IMR-90 (cell line): ENCODE measurements around the gene WFDC9.
"Not testable (repeated sequence)": the region's sequence is repeated elsewhere in the genome, so short reads cannot be mapped to it uniquely, and the experiment has no call there.

Experiments
- BHLHE40 ChIP-seq: fragments of 150-350 bp; IDR thresholded peaks from 2 replicates; pipeline ENCODE4 v1.6.1; 2016; ENCODE audit warnings: mild to moderate bottlenecking, low read depth, low read length
- CEBPB ChIP-seq: IDR thresholded peaks from 2 replicates; pipeline ENCODE4 v1.6.1; 2012; ENCODE audit warnings: low read depth, low read length, improper control_type of control experiment
- MAFK ChIP-seq: IDR thresholded peaks from 2 replicates; pipeline ENCODE4 v1.6.1; 2012; ENCODE audit warnings: low read depth, low read length, improper control_type of control experiment
- MAZ ChIP-seq: IDR thresholded peaks from 2 replicates; pipeline ENCODE4 v1.6.1; 2012; ENCODE audit warnings: low read depth, mild to moderate bottlenecking, low read length, improper control_type of control experiment, moderate library complexity, borderline replicate concordance
- MXI1 ChIP-seq: IDR thresholded peaks from 2 replicates; pipeline ENCODE4 v1.6.1; 2012; ENCODE audit warnings: low read depth, mild to moderate bottlenecking, low read length, moderate library complexity, borderline replicate concordance
- POLR2A ChIP-seq: IDR thresholded peaks from 2 replicates; pipeline ENCODE4 v1.6.1; 2012; ENCODE audit warnings: mild to moderate bottlenecking, low read depth, low read length
- RAD21 ChIP-seq: IDR thresholded peaks from 2 replicates; pipeline ENCODE4 v1.6.1; 2012; ENCODE audit warnings: low read length, improper control_type of control experiment
- RCOR1 ChIP-seq: IDR thresholded peaks from 2 replicates; pipeline ENCODE4 v1.6.1; 2012; ENCODE audit warnings: mild to moderate bottlenecking, low read length, improper control_type of control experiment; ENCODE audit not compliant: insufficient replicate concordance
- RFX5 ChIP-seq: IDR thresholded peaks from 2 replicates; pipeline ENCODE4 v1.8.0; 2012; ENCODE audit warnings: low read depth, mild to moderate bottlenecking, low read length, moderate library complexity
- SMC3 ChIP-seq: fragments of 150-350 bp; IDR thresholded peaks from 2 replicates; pipeline ENCODE4 v1.6.1; 2016; ENCODE audit warnings: low read depth, mild to moderate bottlenecking, antibody characterized with exemption, low read length, moderate library complexity
- TF ChIP-seq, protein P1 (sequence below): conservative IDR thresholded peaks from 2 replicates; pipeline ENCODE4 v1.5.1; 2012; ENCODE audit warnings: mild to moderate bottlenecking, low read depth, low read length, improper control_type of control experiment
- TF ChIP-seq, protein P2 (sequence below): fragments of 150-350 bp; IDR thresholded peaks from 2 replicates; pipeline ENCODE4 v1.6.1; 2016; ENCODE audit warnings: low read depth, mild to moderate bottlenecking, low read length, moderate library complexity, borderline replicate concordance
- TF ChIP-seq, protein P3 (sequence below): fragments of 150-350 bp; IDR thresholded peaks from 2 replicates; pipeline ENCODE4 v1.6.1; 2017; ENCODE audit warnings: mild to moderate bottlenecking, antibody characterized with exemption, low read length, low read depth

DNA sequence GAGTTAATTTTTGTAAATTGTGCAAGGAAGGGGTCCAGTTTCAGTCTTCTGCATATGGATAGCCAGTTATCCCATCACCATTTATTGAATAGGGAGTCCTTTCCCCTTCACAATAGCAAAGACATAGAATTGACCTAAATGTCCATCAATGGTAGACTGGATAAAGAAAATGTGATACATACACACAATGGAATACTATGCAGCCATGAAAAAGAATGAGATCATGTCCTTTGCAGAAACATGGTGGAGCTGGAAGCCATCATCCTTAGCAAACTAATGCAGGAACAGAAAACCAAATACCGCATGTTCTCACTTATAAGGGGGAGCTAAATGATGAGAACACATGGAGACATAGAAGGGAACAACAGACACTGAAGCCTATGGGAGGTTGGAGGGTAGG is 61.4 kb downstream of the WFDC9 start:
- TF ChIP-seq, protein P1, sequence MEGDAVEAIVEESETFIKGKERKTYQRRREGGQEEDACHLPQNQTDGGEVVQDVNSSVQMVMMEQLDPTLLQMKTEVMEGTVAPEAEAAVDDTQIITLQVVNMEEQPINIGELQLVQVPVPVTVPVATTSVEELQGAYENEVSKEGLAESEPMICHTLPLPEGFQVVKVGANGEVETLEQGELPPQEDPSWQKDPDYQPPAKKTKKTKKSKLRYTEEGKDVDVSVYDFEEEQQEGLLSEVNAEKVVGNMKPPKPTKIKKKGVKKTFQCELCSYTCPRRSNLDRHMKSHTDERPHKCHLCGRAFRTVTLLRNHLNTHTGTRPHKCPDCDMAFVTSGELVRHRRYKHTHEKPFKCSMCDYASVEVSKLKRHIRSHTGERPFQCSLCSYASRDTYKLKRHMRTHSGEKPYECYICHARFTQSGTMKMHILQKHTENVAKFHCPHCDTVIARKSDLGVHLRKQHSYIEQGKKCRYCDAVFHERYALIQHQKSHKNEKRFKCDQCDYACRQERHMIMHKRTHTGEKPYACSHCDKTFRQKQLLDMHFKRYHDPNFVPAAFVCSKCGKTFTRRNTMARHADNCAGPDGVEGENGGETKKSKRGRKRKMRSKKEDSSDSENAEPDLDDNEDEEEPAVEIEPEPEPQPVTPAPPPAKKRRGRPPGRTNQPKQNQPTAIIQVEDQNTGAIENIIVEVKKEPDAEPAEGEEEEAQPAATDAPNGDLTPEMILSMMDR = not testable (repeated sequence)
- not testable (repeated sequence) for TF ChIP-seq MAZ, RAD21, BHLHE40, POLR2A, MAFK, SMC3, RFX5, MXI1, CEBPB, RCOR1
- TF ChIP-seq, protein P2, sequence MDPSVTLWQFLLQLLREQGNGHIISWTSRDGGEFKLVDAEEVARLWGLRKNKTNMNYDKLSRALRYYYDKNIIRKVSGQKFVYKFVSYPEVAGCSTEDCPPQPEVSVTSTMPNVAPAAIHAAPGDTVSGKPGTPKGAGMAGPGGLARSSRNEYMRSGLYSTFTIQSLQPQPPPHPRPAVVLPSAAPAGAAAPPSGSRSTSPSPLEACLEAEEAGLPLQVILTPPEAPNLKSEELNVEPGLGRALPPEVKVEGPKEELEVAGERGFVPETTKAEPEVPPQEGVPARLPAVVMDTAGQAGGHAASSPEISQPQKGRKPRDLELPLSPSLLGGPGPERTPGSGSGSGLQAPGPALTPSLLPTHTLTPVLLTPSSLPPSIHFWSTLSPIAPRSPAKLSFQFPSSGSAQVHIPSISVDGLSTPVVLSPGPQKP = not testable (repeated sequence)
- TF ChIP-seq, protein P3, sequence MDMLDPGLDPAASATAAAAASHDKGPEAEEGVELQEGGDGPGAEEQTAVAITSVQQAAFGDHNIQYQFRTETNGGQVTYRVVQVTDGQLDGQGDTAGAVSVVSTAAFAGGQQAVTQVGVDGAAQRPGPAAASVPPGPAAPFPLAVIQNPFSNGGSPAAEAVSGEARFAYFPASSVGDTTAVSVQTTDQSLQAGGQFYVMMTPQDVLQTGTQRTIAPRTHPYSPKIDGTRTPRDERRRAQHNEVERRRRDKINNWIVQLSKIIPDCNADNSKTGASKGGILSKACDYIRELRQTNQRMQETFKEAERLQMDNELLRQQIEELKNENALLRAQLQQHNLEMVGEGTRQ = not testable (repeated sequence)
